ENCODE measurements around the gene MT1X. TPM values are rescaled to one million over a fixed set of nuclear protein-coding genes. Genes with fewer than 3 reads are reported as not detected.

MT1X gene
- total and polyA plus RNA-seq, 2 of the 13 experiments (the other 11 are each of a cell fraction or from before 2014, with no cell fraction given), result 19.7 to 288 TPM

GRCh38 chr16:56645311-56645710 is 37.0 kb upstream of the MT1X start:
- FAIRE-seq, result no peak
- no peak overlapping the region for H3K27ac ChIP-seq (ENCODE audit: extremely low read length, insufficient read depth, low read length)
- no peak overlapping the region for H3K9ac ChIP-seq (ENCODE audit: insufficient read depth, low read depth, low read length)
- ChIA-PET POLR2A (interaction anchor here (1.8 kb wide), 1 partner anchor 20 kb away, joined by 5 read pairs; the partner anchor contains the start of gene MT1E), CTCF (ENCODE audit: low intra/inter-chr PET ratio, low total read pairs) (no interaction called here)
- DNase-seq (ENCODE audit: low spot score), result no peak
- H3K27me3 ChIP-seq (ENCODE audit: control insufficient read depth in 1 of 2, insufficient read depth in 2 of 2, low read length in 2 of 2), result peaks cover 9 to 42% of the 10 kb centered on the region in 2 experiments; a peak in 4 of 5 replicates
- H3K4me2 ChIP-seq (ENCODE audit: low read depth, low read length), result no peak overlapping the region
- peaks cover 40% of the 10 kb centered on the region for H3K4me1 ChIP-seq (ENCODE audit: insufficient read depth, low read length)
- no peak overlapping the region for H2AFZ ChIP-seq (ENCODE audit: low read length)
- 8% methylated on average over 1 of the region's 1 CpG for WGBS (ENCODE audit: low lambda C conversion rate)
- BruUV-seq (replicated peaks), result no TSS peak
- no peaks in the 10 kb centered on the region for H3K36me3 ChIP-seq (replicated peaks in 1 of 2; ENCODE audit: control insufficient read depth in 1 of 2, insufficient read depth in 2 of 2, low read length in 2 of 2)
- no peaks in the 10 kb centered on the region for H3K79me2 ChIP-seq (ENCODE audit: insufficient read depth, low read length)
- ATAC-seq, result no peak
- in situ Hi-C loops (cut with HindIII; ENCODE audit: extremely low pct_ligation_motif_present, low pct_unique_long_range_greater_than_20kb) (no loop called here), intact Hi-C loops (cut with micrococcal nuclease; ENCODE audit: unreplicated experiment) (no loop called here)
- no peaks in the 10 kb centered on the region for H3K9me3 ChIP-seq (ENCODE audit: low read length)
- no peaks in the 10 kb centered on the region for H4K20me1 ChIP-seq (ENCODE audit: insufficient read depth, low read length)
- no peak overlapping the region for H3K4me3 ChIP-seq (replicated peaks in 1 of 3; ENCODE audit: insufficient read depth in 1 of 3, low read depth in 2 of 3, low read length in 3 of 3)
- no peak for TF ChIP-seq CCAR2 (optimal IDR thresholded peaks at IDR 0.05; ENCODE audit: low read depth, low read length)
- TF ChIP-seq, protein P1, sequence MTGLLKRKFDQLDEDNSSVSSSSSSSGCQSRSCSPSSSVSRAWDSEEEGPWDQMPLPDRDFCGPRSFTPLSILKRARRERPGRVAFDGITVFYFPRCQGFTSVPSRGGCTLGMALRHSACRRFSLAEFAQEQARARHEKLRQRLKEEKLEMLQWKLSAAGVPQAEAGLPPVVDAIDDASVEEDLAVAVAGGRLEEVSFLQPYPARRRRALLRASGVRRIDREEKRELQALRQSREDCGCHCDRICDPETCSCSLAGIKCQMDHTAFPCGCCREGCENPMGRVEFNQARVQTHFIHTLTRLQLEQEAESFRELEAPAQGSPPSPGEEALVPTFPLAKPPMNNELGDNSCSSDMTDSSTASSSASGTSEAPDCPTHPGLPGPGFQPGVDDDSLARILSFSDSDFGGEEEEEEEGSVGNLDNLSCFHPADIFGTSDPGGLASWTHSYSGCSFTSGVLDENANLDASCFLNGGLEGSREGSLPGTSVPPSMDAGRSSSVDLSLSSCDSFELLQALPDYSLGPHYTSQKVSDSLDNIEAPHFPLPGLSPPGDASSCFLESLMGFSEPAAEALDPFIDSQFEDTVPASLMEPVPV (CRISPR knock-in tag; IDR thresholded peaks at IDR 0.05), result no peak
- TF ChIP-seq NKX3-1 (CRISPR knock-in tag; IDR thresholded peaks at IDR 0.05), result no peak
- no peak for TF ChIP-seq MXI1 (IDR thresholded peaks at IDR 0.05; ENCODE audit: borderline replicate concordance, low read depth, low read length)
- no peak for TF ChIP-seq ZNF354B (CRISPR knock-in tag; IDR thresholded peaks at IDR 0.05)
- TF ChIP-seq, protein P2, sequence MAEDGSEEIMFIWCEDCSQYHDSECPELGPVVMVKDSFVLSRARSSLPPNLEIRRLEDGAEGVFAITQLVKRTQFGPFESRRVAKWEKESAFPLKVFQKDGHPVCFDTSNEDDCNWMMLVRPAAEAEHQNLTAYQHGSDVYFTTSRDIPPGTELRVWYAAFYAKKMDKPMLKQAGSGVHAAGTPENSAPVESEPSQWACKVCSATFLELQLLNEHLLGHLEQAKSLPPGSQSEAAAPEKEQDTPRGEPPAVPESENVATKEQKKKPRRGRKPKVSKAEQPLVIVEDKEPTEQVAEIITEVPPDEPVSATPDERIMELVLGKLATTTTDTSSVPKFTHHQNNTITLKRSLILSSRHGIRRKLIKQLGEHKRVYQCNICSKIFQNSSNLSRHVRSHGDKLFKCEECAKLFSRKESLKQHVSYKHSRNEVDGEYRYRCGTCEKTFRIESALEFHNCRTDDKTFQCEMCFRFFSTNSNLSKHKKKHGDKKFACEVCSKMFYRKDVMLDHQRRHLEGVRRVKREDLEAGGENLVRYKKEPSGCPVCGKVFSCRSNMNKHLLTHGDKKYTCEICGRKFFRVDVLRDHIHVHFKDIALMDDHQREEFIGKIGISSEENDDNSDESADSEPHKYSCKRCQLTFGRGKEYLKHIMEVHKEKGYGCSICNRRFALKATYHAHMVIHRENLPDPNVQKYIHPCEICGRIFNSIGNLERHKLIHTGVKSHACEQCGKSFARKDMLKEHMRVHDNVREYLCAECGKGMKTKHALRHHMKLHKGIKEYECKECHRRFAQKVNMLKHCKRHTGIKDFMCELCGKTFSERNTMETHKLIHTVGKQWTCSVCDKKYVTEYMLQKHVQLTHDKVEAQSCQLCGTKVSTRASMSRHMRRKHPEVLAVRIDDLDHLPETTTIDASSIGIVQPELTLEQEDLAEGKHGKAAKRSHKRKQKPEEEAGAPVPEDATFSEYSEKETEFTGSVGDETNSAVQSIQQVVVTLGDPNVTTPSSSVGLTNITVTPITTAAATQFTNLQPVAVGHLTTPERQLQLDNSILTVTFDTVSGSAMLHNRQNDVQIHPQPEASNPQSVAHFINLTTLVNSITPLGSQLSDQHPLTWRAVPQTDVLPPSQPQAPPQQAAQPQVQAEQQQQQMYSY (CRISPR knock-in tag; IDR thresholded peaks at IDR 0.05), result no peak
- no peak for TF ChIP-seq FOXO1 (CRISPR knock-in tag; IDR thresholded peaks at IDR 0.05)
- TF ChIP-seq, protein P3, sequence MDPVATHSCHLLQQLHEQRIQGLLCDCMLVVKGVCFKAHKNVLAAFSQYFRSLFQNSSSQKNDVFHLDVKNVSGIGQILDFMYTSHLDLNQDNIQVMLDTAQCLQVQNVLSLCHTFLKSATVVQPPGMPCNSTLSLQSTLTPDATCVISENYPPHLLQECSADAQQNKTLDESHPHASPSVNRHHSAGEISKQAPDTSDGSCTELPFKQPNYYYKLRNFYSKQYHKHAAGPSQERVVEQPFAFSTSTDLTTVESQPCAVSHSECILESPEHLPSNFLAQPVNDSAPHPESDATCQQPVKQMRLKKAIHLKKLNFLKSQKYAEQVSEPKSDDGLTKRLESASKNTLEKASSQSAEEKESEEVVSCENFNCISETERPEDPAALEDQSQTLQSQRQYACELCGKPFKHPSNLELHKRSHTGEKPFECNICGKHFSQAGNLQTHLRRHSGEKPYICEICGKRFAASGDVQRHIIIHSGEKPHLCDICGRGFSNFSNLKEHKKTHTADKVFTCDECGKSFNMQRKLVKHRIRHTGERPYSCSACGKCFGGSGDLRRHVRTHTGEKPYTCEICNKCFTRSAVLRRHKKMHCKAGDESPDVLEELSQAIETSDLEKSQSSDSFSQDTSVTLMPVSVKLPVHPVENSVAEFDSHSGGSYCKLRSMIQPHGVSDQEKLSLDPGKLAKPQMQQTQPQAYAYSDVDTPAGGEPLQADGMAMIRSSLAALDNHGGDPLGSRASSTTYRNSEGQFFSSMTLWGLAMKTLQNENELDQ (CRISPR knock-in tag; IDR thresholded peaks at IDR 0.05; ENCODE audit: borderline replicate concordance), result no peak
- no peak for TF ChIP-seq HMGA1 (CRISPR knock-in tag; conservative IDR thresholded peaks at IDR 0.05)
- TF ChIP-seq, protein P4, sequence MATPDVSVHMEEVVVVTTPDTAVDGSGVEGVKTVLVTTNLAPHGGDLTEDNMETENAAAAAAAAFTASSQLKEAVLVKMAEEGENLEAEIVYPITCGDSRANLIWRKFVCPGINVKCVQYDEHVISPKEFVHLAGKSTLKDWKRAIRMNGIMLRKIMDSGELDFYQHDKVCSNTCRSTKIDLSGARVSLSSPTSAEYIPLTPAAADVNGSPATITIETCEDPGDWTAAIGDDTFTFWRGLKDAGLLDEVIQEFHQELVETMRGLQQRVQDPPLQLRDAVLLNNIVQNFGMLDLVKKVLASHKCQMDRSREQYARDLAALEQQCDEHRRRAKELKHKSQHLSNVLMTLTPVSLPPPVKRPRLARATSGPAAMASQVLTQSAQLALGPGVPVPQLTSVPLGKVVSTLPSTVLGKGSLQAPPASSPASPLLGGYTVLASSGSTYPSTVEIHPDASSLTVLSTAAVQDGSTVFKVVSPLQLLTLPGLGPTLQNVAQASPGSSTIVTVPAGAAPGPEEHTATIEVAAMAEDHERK (CRISPR knock-in tag; IDR thresholded peaks at IDR 0.05; ENCODE audit: low read depth), result no peak
- no peak for TF ChIP-seq ZNF274 (CRISPR knock-in tag; IDR thresholded peaks at IDR 0.05)
- TF ChIP-seq ADNP (CRISPR knock-in tag; IDR thresholded peaks at IDR 0.05), result no peak

Data from HepG2 (cell line).